Measurements from ENCODE around the gene HOXA10.

Gene HOXA10

DNA sequence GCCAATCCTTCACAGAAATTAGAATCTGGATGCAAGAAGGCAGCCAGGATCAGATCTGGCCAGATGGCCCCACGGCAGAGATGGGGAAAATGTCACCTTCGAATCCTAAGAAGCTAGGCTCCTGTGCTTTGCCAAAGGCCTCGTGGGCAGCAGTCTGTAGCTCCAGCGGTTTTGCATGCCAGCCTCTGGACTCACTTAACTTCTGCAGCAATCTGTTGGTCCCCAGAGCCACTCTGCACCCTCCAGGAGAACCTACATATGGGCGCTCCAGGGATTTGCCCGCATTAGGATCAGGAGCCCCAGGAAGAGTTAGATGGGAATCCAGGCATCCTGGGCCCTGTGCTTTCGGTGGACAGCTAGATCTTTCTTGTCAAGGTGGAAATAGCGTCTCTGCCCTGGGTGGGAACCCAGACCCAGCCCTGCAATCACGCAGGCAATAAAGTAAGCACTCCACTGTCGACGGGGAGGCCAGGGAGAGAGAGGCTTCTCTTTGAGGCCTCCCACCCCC lies 35.9 kb upstream of the HOXA10 start:
- no peak for DNase-seq (ENCODE audit: low read depth)
- TF ChIP-seq, protein P1, sequence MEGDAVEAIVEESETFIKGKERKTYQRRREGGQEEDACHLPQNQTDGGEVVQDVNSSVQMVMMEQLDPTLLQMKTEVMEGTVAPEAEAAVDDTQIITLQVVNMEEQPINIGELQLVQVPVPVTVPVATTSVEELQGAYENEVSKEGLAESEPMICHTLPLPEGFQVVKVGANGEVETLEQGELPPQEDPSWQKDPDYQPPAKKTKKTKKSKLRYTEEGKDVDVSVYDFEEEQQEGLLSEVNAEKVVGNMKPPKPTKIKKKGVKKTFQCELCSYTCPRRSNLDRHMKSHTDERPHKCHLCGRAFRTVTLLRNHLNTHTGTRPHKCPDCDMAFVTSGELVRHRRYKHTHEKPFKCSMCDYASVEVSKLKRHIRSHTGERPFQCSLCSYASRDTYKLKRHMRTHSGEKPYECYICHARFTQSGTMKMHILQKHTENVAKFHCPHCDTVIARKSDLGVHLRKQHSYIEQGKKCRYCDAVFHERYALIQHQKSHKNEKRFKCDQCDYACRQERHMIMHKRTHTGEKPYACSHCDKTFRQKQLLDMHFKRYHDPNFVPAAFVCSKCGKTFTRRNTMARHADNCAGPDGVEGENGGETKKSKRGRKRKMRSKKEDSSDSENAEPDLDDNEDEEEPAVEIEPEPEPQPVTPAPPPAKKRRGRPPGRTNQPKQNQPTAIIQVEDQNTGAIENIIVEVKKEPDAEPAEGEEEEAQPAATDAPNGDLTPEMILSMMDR (conservative IDR thresholded peaks at IDR 0.05; ENCODE audit: control insufficient read depth, insufficient read depth, low read depth, low read length), result no peak
- no peak overlapping the region for H3K4me3 ChIP-seq (ENCODE audit: control insufficient read depth, low read depth, low read length)

DNA sequence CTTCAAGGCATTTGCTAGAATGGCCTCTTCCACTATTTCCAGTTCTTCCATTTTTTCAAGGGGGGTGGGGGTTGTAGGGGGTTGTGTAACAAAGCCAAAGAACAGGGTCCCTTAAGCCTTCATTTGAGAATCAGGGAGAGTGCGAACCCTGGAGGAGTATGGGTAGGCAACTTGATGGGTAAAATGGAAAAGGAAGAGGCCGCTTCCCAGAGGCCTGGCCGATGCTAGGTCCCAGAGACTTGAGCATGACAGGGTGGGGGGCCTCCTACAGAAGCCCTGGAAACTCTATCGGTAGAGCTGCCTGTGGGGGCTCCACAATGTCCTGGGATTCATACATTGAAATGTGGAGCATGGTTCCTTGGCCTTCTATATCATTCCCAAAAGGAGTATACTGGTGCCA lies 34.9 kb upstream of the HOXA10 start:
- H3K4me3 ChIP-seq (ENCODE audit: control insufficient read depth, low read depth, low read length), result no peak overlapping the region
- TF ChIP-seq, protein P1 (conservative IDR thresholded peaks at IDR 0.05; ENCODE audit: control insufficient read depth, insufficient read depth, low read depth, low read length), result no peak

DNA sequence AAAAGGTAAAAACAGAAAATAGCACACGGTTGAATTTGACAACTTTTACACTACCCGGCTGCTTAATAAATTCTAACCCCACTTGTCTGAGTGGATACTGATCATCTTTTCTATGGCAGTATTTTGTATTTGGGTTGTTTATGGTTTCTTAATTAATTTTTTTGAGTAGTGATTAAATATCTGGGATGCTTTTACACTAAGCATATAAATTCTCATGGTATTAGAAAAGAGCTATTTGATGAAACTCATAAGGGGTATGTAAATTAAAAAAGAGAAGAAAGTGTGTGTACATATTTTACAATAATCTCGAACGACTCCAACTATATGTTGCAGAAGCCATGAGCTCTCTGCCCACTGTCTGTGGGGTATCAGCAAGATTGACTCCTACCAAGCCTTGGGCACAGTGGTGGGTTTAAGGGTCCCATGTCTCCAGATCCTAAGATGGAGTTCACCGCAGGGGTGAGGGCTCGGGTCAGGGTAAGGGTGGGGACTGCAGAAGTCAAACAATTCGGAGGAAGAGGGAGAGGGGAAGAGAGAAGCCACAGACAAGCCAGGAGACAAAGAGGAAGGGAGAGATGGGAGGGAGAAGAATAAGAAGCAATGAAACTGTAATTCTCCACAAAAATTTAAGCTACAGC lies 33.3 kb upstream of the HOXA10 start:
- no peak for DNase-seq (ENCODE audit: low read depth)
- H3K4me3 ChIP-seq (ENCODE audit: control insufficient read depth, low read depth, low read length), result no peak overlapping the region
- TF ChIP-seq, protein P1 (conservative IDR thresholded peaks at IDR 0.05; ENCODE audit: control insufficient read depth, insufficient read depth, low read depth, low read length), result no peak

More for the DNA sequence above, 34.9 kb upstream of the HOXA10 start:
- DNase-seq (ENCODE audit: low read depth), result no peak

DNA sequence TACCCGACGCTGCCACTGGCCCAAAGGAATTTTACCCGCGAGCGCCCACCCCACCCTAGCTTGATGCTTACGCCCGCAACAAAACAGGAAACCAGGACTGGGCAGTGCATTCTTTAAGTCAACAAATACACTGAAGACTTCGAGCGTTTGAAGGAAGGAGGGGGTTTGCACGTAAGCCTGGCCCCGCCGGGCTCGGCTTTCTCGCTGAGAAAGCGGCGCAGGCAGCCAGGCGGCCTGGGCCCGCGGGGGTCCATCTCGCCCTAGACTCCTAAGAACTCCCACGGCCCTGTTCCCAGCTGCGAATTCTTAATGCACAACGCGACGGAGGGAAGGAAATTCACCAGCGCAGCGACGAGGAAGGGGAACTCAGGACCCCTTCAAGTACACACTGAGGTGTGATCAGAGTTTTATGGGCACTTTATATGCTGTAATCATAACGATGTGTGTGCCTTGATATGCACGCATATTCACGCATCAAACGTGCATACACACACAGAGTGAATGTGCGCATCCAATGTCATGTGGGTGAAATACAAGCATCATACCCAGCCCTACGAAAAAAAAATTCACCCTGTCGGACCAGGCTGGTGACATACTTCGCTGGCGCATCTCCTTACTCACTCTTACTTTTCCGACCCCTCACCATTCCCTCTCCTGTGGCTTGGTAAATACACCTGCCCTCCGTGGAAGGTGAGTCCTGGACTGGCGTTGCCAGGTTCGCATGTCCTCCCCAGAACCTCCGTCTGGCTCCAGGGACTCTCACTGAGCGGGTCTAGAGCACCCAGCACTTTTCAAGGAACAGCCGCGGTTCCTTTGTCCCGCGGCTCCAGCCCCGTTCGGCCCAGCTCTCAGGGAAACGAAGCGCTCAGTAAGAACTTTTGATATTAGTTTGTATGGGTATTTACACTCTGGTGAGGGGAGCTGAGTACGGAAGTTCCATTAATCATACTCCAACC lies 31.5 kb upstream of the HOXA10 start:
- no peak for DNase-seq (ENCODE audit: low read depth)
- TF ChIP-seq, protein P1 (conservative IDR thresholded peaks at IDR 0.05; ENCODE audit: control insufficient read depth, insufficient read depth, low read depth, low read length), result no peak
- H3K4me3 ChIP-seq (ENCODE audit: control insufficient read depth, low read depth, low read length), result no peak overlapping the region

DNA sequence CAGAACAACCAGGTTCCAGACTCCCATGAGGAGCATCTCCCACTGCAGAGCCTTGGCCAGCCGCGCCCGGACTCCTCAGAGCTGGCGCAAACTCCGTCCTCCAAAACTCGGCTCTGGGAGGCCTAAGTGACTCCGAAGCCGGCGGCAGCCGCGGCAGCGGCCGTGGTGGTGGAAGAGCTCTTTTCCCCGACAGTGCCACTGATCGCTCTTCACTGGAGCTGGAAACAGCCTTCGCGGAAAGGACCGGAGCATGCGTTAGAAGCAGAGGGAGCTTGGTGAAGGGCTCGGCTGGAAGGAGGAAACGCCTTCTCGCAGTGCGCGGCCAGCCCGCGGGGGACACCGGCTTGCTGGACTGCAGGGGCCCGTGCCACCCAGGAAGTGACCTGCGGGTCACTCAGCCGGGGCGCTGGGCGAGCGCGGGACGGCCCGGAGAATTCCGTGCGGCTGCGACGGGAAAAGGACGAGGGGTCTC lies 30.8 kb upstream of the HOXA10 start:
- H3K4me3 ChIP-seq (ENCODE audit: control insufficient read depth, low read depth, low read length), result no peak overlapping the region
- TF ChIP-seq, protein P1 (conservative IDR thresholded peaks at IDR 0.05; ENCODE audit: control insufficient read depth, insufficient read depth, low read depth, low read length), result no peak
- peak; percentile 25 for DNase-seq (ENCODE audit: low read depth)

DNA sequence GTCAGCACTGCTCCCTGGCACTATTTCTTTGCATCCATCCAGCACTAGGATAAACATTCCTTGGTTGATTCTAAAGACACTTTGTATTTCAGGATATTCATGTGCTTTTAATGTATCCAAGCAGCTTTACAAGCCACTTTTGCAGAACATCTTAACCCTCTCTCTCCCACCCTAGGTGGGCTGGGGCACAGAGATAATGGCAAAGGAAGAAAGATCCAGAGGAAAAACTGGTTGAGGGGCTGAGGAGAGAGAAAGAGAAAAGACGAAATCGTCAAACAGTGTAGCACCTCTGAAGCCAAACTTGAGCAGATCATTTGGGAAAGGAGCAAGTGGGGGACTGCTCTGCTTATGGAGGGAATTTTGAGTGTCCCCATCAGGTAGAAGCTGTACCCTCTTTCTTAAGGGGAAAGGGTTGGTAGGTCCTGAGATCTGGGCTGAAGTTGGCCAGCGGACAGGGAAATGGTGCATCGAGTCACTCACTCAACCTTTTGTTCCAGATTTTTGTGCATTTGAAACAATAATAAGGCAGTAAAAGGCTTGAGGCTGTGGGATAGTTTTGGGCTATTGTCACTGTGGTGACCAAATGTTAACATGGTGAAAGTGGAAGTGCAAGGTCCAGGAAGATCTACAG lies 30.0 kb upstream of the HOXA10 start:
- TF ChIP-seq, protein P1 (conservative IDR thresholded peaks at IDR 0.05; ENCODE audit: control insufficient read depth, insufficient read depth, low read depth, low read length), result no peak
- H3K4me3 ChIP-seq (ENCODE audit: control insufficient read depth, low read depth, low read length), result no peak overlapping the region
- DNase-seq (ENCODE audit: low read depth), result no peak
